ENCODE measurements around the gene UBR2. TPM values are rescaled to one million over a fixed set of nuclear protein-coding genes. Genes with fewer than 3 reads are reported as not detected.

Gene UBR2
- total RNA-seq, 1 experiment from 2014 or later = 21.7 TPM

- Mint-ChIP-seq H3K4me3 (ENCODE audit: unreplicated experiment) (no peak overlapping the region), H3K9me3 (ENCODE audit: unreplicated experiment) (no peaks in the 10 kb centered on the region)
- CTCF ChIA-PET = no interaction called here
These were observed 42.8 kb upstream of the UBR2 start for GRCh38 chr6:42520786-42521607.

GRCh38 chr6:42522036-42522435 lies 41.8 kb upstream of the UBR2 start:
- Histone ChIP-seq H3K4me1 (no peaks in the 10 kb centered on the region), H3K9me3 (peaks cover 8% of the 10 kb centered on the region; the same call in 1 of the 2 replicates), H3K27me3 (replicated peaks; ENCODE audit: control insufficient read depth, insufficient read depth, low read length) (no peaks in the 10 kb centered on the region), H3K36me3 (ENCODE audit: control insufficient read depth, insufficient read depth, low read length) (no peaks in the 10 kb centered on the region), H3K4me3 (ENCODE audit: low read depth, low read length) (no peak overlapping the region)
- Mint-ChIP-seq H3K27ac (ENCODE audit: unreplicated experiment) (no peak overlapping the region), H3K36me3 (ENCODE audit: insufficient read depth, unreplicated experiment) (no peaks in the 10 kb centered on the region), H3K4me3 (ENCODE audit: unreplicated experiment) (no peak overlapping the region), H3K9me3 (ENCODE audit: unreplicated experiment) (no peaks in the 10 kb centered on the region), H3K27me3 (ENCODE audit: insufficient read depth, unreplicated experiment) (no peaks in the 10 kb centered on the region), H3K4me1 (ENCODE audit: low read depth, unreplicated experiment) (no peaks in the 10 kb centered on the region)
- BruUV-seq (replicated peaks) = no TSS peak
- ChIA-PET POLR2A (no interaction called here), CTCF (no interaction called here)
- no peak for DNase-seq
- intact Hi-C loops (cut with micrococcal nuclease; ENCODE audit: unreplicated experiment) = no loop called here
- no peak for TF ChIP-seq CTCF (IDR thresholded peaks at IDR 0.05; ENCODE audit: insufficient read depth in 1 of 2, low read depth in 1 of 2, low read length in 1 of 2, severe bottlenecking in 1 of 2, unreplicated experiment in 1 of 2)

More at GRCh38 chr6:42520786-42521607, 42.8 kb upstream of the UBR2 start:
- no peaks in the 10 kb centered on the region for H3K27me3 Mint-ChIP-seq (ENCODE audit: insufficient read depth, unreplicated experiment)
- Histone ChIP-seq H3K27me3 (replicated peaks; ENCODE audit: control insufficient read depth, insufficient read depth, low read length) (no peaks in the 10 kb centered on the region), H3K36me3 (ENCODE audit: control insufficient read depth, insufficient read depth, low read length) (no peaks in the 10 kb centered on the region), H3K9me3 (peaks cover 8% of the 10 kb centered on the region; the same call in 1 of the 2 replicates), H3K4me3 (ENCODE audit: low read depth, low read length) (no peak overlapping the region), H3K4me1 (no peaks in the 10 kb centered on the region)
- intact Hi-C loops (cut with micrococcal nuclease; ENCODE audit: unreplicated experiment) = no loop called here
- no peak for DNase-seq
- no peaks in the 10 kb centered on the region for H3K4me1 Mint-ChIP-seq (ENCODE audit: low read depth, unreplicated experiment)
- TF ChIP-seq CTCF (IDR thresholded peaks at IDR 0.05; ENCODE audit: insufficient read depth in 1 of 2, low read depth in 1 of 2, low read length in 1 of 2, severe bottlenecking in 1 of 2, unreplicated experiment in 1 of 2) = no peak
- POLR2A ChIA-PET = no interaction called here
- no peak overlapping the region for H3K27ac Mint-ChIP-seq (ENCODE audit: unreplicated experiment)
- no peaks in the 10 kb centered on the region for H3K36me3 Mint-ChIP-seq (ENCODE audit: insufficient read depth, unreplicated experiment)
- no TSS peak for BruUV-seq (replicated peaks)

GRCh38 chr6:42522942-42523814 lies 40.7 kb upstream of the UBR2 start:
- no peak for DNase-seq
- no peak overlapping the region for H3K27ac Mint-ChIP-seq (ENCODE audit: unreplicated experiment)
- H3K4me3 ChIP-seq (ENCODE audit: low read depth, low read length) = no peak overlapping the region

More at GRCh38 chr6:42522942-42523814, 40.7 kb upstream of the UBR2 start:
- Mint-ChIP-seq H3K27me3 (ENCODE audit: insufficient read depth, unreplicated experiment) (no peaks in the 10 kb centered on the region), H3K4me3 (ENCODE audit: unreplicated experiment) (no peak overlapping the region), H3K9me3 (ENCODE audit: unreplicated experiment) (no peaks in the 10 kb centered on the region), H3K4me1 (ENCODE audit: low read depth, unreplicated experiment) (no peaks in the 10 kb centered on the region), H3K36me3 (ENCODE audit: insufficient read depth, unreplicated experiment) (no peaks in the 10 kb centered on the region)
- BruUV-seq (replicated peaks) = no TSS peak
- no peaks in the 10 kb centered on the region for H3K27me3 ChIP-seq (replicated peaks; ENCODE audit: control insufficient read depth, insufficient read depth, low read length)
- POLR2A ChIA-PET = no interaction called here
- intact Hi-C loops (cut with micrococcal nuclease; ENCODE audit: unreplicated experiment) = no loop called here
- H3K4me1 ChIP-seq = no peaks in the 10 kb centered on the region
- no peak for TF ChIP-seq CTCF (IDR thresholded peaks at IDR 0.05; ENCODE audit: insufficient read depth in 1 of 2, low read depth in 1 of 2, low read length in 1 of 2, severe bottlenecking in 1 of 2, unreplicated experiment in 1 of 2)
- H3K9me3 ChIP-seq = peaks cover 8% of the 10 kb centered on the region; the same call in 1 of the 2 replicates
- H3K36me3 ChIP-seq (ENCODE audit: control insufficient read depth, insufficient read depth, low read length) = no peaks in the 10 kb centered on the region
- CTCF ChIA-PET = no interaction called here
